Right lobe of liver (tissue), 6 donors: ENCODE results near the gene ZNF764. TPM values are rescaled to one million over a fixed set of nuclear protein-coding genes. Genes with fewer than 3 reads are reported as not detected.

Source experiments
- ATAC-seq, 4 donors: fragments of 200-7000 bp; cut with Tn5 transposase; one replicate each; pipeline ENCODE4 v1.9.1; 2020; ENCODE audit warnings: mild to moderate bottlenecking in 4 of 4, moderate library complexity in 4 of 4
- DNase-seq, 3 donors: peaks; one replicate each; pipeline ENCODE4 v3.0.0-alpha.2; 2020
- H3K27ac ChIP-seq, 3 donors: fragments of 200-600 bp; one replicate each; pipeline ENCODE4 v1.8.0; 2022
- H3K27me3 ChIP-seq, 2 donors: fragments of 200-600 bp; one replicate each; pipeline ENCODE4 v1.8.0; 2022
- H3K36me3 ChIP-seq, 4 donors: fragments of 200-600 bp; sonication (generic) in 1 of 4; one replicate each; pipeline versions ENCODE4 v1.5.1 to v1.8.0; 2017 to 2022; ENCODE audit warnings: control low read depth in 1 of 4
- H3K4me1 ChIP-seq, 4 donors: fragments of 200-600 bp; sonication (generic) in 1 of 4; one replicate each; pipeline versions ENCODE4 v1.5.1 to v1.8.0; 2017 to 2022; ENCODE audit warnings: control low read depth in 1 of 4
- H3K4me3 ChIP-seq, 3 donors: fragments of 200-600 bp; one replicate each; pipeline ENCODE4 v1.8.0; 2022
- H3K9me3 ChIP-seq, 4 donors: fragments of 200-600 bp; sonication (generic) in 1 of 4; one replicate each; pipeline versions ENCODE4 v1.5.1 to v1.8.0; 2017 to 2022; ENCODE audit warnings: control low read depth in 1 of 4
- POLR2A ChIP-seq: fragments of 450-650 bp; IDR thresholded peaks from one replicate; pipeline ENCODE4 v1.6.1; 2017; ENCODE audit warnings: antibody characterized with exemption, mild to moderate bottlenecking
- WGBS: methylation state at CpG from one replicate; pipeline ENCODE4 v1.1.6; 2018; ENCODE audit warnings: low coverage, low lambda C conversion rate; ENCODE audit not compliant: insufficient coverage; ENCODE audit errors: missing lambda C conversion rate; 5-methylcytosine and 5-hydroxymethylcytosine counted together
- intact Hi-C, 2 donors: fragments of 100-400 bp; cut with DNase I; formaldehyde crosslinking; loops; one replicate each; pipeline versions ENCODE4 v1.11.2 to v1.14.1; 2022
- total RNA-seq, 6 experiments: library from RNA; depleted of rRNA in 2 of 6; stranded (reverse); fragments of >200 nt in 2 of 6; fragmentation: NEBNext Ultra II Directional in 3 of 6; extraction: Animal tissue kit (Norgen Biotek cat#: 25700) in 3 of 6; gene quantifications; one replicate each; pipeline versions ENCODE4 v1.1.0 to v1.2.4, GENCODE V29; 2016 to 2023
- TF ChIP-seq, protein P1 (sequence below), 4 donors: fragments of 200-600 bp in 3 of 4; fragments of 450-650 bp in 1 of 4; IDR thresholded peaks; one replicate each; pipeline versions ENCODE4 v1.5.1 to v1.8.0; 2016 to 2022; ENCODE audit warnings: antibody characterized with exemption in 4 of 4, mild to moderate bottlenecking in 2 of 4
- donor health status: DM: no; HTN: yes; CAD: no.
- donor health status: DM: no; HTN: no; CAD: no.
- donor health status: DM: no; HTN: no; CAD: no.
- donor health status: DM: no; HTN: yes; CAD: no.
- donor health status: DM: no; HTN: yes; CAD: no.

ZNF764 gene
- total RNA-seq, 6 experiments from 2014 or later: 3.2 to 6.5 (median 4.8) TPM

DNA sequence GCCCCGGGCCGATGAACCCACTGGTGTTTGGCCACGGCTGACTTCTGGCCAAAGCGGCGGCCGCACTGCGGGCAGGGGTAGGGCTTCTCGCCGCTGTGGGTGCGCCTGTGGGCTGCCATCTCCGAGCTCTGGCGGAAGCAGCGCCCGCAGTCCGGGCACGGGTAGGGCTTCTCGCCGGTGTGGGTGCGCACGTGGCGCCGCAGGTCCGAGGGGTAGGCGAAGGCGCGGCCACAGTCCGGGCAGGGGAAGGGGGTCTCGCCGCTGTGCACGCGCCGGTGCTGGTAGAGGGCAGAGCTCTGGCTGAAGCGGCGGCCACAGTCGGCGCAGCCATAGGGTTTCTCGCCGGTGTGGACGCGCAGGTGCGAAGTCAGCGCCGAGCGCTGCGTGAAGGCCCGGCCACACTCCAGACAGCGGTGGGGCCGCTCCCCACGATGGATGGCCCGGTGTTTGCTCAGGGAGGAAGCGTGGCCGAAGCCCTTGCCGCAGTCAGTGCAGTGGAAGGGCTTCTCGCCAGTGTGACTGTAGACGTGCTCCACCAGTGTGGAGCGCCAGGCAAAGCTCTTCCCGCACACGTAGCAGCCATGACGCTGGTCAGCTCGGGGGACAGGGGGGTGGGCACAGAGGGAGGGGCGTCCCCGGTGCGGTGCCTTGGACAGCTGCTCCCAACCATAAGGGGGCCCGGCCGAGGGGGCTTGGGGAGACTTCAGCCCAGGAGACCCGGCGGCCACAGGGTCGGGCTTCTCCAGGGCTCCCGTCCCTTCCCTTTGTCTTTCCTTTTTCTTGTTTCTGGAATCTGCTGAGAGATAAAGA, 2.7 kb downstream of the ZNF764 start:
- ATAC-seq (no peak), DNase-seq (no peak)
- no peaks in the 10 kb centered on the region for H3K9me3 ChIP-seq
- intact Hi-C loops: no loop called here
- H3K27me3 ChIP-seq: no peaks in the 10 kb centered on the region
- H3K27ac ChIP-seq: no peak overlapping the region
- H3K4me1 ChIP-seq: peaks cover 0 to 11% (median 0%) of the 10 kb centered on the region in 4 donors
- 98% methylated on average over 9 of the region's 69 CpGs for WGBS
- H3K36me3 ChIP-seq: peaks cover 0 to 13% (median 4%) of the 10 kb centered on the region in 4 donors
- H3K4me3 ChIP-seq: no peak overlapping the region
- TF ChIP-seq POLR2A: no peak
- TF ChIP-seq, protein P1, sequence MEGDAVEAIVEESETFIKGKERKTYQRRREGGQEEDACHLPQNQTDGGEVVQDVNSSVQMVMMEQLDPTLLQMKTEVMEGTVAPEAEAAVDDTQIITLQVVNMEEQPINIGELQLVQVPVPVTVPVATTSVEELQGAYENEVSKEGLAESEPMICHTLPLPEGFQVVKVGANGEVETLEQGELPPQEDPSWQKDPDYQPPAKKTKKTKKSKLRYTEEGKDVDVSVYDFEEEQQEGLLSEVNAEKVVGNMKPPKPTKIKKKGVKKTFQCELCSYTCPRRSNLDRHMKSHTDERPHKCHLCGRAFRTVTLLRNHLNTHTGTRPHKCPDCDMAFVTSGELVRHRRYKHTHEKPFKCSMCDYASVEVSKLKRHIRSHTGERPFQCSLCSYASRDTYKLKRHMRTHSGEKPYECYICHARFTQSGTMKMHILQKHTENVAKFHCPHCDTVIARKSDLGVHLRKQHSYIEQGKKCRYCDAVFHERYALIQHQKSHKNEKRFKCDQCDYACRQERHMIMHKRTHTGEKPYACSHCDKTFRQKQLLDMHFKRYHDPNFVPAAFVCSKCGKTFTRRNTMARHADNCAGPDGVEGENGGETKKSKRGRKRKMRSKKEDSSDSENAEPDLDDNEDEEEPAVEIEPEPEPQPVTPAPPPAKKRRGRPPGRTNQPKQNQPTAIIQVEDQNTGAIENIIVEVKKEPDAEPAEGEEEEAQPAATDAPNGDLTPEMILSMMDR (IDR thresholded peaks at IDR 0.05): no peak

DNA sequence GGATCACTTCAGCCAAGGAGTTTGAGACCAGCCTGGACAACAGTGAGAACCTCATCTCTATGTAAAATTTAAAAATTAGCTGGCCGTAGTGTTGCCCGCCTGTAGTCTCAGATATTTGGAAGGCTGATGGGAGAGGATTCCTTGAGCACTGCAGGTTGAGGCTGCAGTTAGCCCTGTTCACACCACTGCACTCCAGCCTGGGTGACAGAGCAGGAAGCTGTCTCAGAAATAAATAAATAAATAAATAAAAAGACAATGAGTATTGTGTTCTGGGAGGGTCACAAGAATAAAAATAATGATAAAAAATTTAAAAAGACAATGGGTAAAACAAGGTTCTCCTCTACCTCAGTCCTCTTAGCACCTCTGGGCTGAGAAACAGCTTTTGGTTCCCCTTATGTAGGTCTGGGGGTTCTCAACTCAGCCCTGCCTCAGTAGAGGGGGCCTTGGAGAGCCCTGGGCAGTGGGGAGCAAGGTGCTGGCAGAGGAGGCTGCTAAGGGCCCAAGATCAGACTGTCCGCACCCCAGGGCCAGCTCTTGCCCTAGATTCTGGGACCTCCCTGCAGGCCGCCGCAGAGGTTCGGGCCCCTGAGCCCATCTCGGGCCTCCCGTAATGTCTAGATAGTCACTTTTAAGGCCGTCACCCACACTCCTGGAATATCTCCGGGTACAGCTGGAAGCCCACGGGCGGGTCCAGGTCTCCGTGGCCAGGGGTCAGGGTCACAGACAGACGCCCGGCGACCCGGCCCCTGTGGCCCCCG, 3.4 kb downstream of the ZNF764 start:
- DNase-seq: no peak
- no peaks in the 10 kb centered on the region for H3K9me3 ChIP-seq
- intact Hi-C loops: no loop called here
- ATAC-seq: no peak
- H3K27ac ChIP-seq: no peak overlapping the region
- 67% methylated on average over 5 of the region's 18 CpGs for WGBS
- TF ChIP-seq POLR2A: no peak
- TF ChIP-seq, protein P1 (IDR thresholded peaks at IDR 0.05): no peak
- H3K4me1 ChIP-seq: peaks cover 0 to 11% (median 0%) of the 10 kb centered on the region in 4 donors
- H3K27me3 ChIP-seq: no peaks in the 10 kb centered on the region
- H3K4me3 ChIP-seq: no peak overlapping the region
- H3K36me3 ChIP-seq: peaks cover 0 to 13% (median 4%) of the 10 kb centered on the region in 4 donors

DNA sequence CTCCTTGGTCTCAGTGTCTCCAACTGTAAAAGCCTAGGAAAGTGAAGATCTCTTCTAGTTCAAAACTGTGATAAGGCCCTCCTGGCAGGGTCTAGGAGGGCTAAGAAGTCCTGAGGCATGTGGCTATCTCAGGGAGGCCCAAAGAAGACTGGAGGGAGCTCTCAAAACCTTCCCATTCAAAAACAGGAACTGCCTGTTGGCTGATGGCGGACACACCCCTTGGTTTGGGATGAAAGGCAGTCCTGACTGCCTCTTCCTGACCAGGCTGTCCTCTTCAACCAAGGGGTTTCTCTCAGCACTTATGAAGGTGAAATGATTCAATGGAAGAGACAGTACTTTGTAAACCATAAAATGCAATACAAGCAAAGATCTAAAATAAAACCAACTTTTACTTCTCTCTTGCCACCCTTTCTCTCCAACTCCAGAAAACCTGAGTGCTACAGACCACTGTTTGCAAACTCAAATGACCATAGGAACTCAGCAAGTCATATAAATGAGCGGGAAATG, 4.7 kb downstream of the ZNF764 start:
- H3K4me3 ChIP-seq: no peak overlapping the region
- no peak for DNase-seq
- no peaks in the 10 kb centered on the region for H3K9me3 ChIP-seq
- peaks cover 0 to 7% (median 0%) of the 10 kb centered on the region in 4 donors for H3K4me1 ChIP-seq
- no peak for TF ChIP-seq POLR2A
- TF ChIP-seq, protein P1 (IDR thresholded peaks at IDR 0.05): no peak
- no peak overlapping the region for H3K27ac ChIP-seq
- H3K27me3 ChIP-seq: no peaks in the 10 kb centered on the region
- WGBS: 86% methylated on average over 2 of the region's 2 CpGs
- intact Hi-C loops: no loop called here
- ATAC-seq: no peak
- peaks cover 0 to 13% (median 4%) of the 10 kb centered on the region in 4 donors for H3K36me3 ChIP-seq

DNA sequence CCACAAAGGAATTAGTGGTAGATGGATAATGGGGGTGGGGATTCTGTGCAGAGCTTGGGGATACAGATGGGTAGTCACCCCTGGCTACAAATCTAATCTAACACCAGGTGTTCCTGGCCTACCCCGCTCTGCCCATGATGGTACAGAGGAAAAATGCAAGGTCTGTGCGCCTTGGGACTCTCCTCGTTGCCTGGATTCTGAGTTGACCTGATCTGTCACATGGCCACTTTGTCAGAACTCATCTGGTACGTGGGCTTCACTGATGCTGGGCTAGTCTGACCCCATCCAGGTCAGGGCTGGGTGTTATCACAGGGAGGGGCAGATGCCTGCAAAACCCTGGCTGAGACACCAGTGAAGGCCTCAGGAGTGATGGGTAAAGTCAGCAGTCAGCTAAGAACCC, 5.2 kb downstream of the ZNF764 start:
- Histone ChIP-seq H3K27me3 (no peaks in the 10 kb centered on the region), H3K9me3 (no peaks in the 10 kb centered on the region), H3K36me3 (peaks cover 0 to 13% (median 4%) of the 10 kb centered on the region in 4 donors), H3K4me1 (peaks cover 0 to 7% (median 0%) of the 10 kb centered on the region in 4 donors), H3K4me3 (no peak overlapping the region), H3K27ac (no peak overlapping the region)
- 100% methylated on average over 1 of the region's 4 CpGs for WGBS
- intact Hi-C loops: no loop called here
- TF ChIP-seq, protein P1 (IDR thresholded peaks at IDR 0.05): no peak
- no peak for TF ChIP-seq POLR2A
- DNase-seq (no peak), ATAC-seq (no peak)
